Panc1 (cell line): ENCODE results near the gene MTA3.

ENCODE experiments used
- POLR2AphosphoS5 ChIP-seq: IDR thresholded peaks from 2 replicates; pipeline ENCODE4 v1.6.1; 2012; ENCODE audit warnings: mild to moderate bottlenecking, low read depth, low read length, moderate library complexity
- TF ChIP-seq, protein P1 (sequence below): fragments of 450-650 bp; IDR thresholded peaks from 2 replicates; pipeline ENCODE4 v1.5.1; 2017; ENCODE audit warnings: mild to moderate bottlenecking

DNA sequence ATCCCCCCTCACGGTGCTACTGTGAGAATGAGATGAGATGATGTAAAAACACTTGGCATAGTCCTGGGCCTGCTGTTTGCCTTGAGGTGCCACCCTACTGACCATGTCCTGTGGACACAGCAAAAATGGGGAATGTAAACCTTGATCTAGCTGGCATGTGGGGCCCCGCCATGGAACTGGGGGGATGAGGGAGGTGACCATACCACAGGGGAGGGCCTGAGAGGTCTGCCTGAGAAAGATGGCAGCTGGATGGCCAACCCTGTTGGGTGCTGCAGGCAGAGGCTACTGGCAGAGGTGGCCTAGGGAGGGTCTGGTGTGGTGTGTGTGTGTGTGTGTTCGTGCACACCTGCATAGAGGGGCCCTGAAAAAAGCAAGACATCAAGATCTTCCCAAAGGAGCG is 223.2 kb downstream of the MTA3 start:
- TF ChIP-seq, protein P1, sequence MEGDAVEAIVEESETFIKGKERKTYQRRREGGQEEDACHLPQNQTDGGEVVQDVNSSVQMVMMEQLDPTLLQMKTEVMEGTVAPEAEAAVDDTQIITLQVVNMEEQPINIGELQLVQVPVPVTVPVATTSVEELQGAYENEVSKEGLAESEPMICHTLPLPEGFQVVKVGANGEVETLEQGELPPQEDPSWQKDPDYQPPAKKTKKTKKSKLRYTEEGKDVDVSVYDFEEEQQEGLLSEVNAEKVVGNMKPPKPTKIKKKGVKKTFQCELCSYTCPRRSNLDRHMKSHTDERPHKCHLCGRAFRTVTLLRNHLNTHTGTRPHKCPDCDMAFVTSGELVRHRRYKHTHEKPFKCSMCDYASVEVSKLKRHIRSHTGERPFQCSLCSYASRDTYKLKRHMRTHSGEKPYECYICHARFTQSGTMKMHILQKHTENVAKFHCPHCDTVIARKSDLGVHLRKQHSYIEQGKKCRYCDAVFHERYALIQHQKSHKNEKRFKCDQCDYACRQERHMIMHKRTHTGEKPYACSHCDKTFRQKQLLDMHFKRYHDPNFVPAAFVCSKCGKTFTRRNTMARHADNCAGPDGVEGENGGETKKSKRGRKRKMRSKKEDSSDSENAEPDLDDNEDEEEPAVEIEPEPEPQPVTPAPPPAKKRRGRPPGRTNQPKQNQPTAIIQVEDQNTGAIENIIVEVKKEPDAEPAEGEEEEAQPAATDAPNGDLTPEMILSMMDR, result no peak
- no peak for TF ChIP-seq POLR2AphosphoS5
